HepG2 (cell line): ENCODE data around the gene DPY19L1.

ENCODE experiments used
- BORCS8-MEF2B ChIP-seq: sonication (generic); formaldehyde crosslinking; IDR thresholded peaks from 2 replicates; pipeline ENCODE4 v1.8.0; 2022; ENCODE audit warnings: mild to moderate bottlenecking, missing genetic modification reagents
- CHD2 ChIP-seq: IDR thresholded peaks from 2 replicates; pipeline ENCODE4 v1.6.1; 2011; ENCODE audit warnings: low read depth, low read length, improper control_type of control experiment
- EZH2 ChIP-seq: conservative IDR thresholded peaks from 2 replicates; pipeline ENCODE4 v1.6.1; 2012; ENCODE audit warnings: mild to moderate bottlenecking, low read depth, low read length, moderate library complexity
- KDM1A ChIP-seq: IDR thresholded peaks from 2 replicates; pipeline ENCODE4 v1.6.1; 2016; ENCODE audit warnings: missing compliant biosample characterization
- KLF12 ChIP-seq: sonication (generic); formaldehyde crosslinking; IDR thresholded peaks from 2 replicates; pipeline ENCODE4 v1.4.0; 2020; ENCODE audit warnings: missing genetic modification reagents, borderline replicate concordance
- MYNN ChIP-seq: sonication (generic); formaldehyde crosslinking; IDR thresholded peaks from 2 replicates; pipeline ENCODE4 v1.4.0; 2020; ENCODE audit warnings: mild to moderate bottlenecking, low read depth, missing genetic modification reagents
- ZBTB43 ChIP-seq: sonication (generic); formaldehyde crosslinking; conservative IDR thresholded peaks from 2 replicates; pipeline ENCODE4 v1.4.0; 2020; ENCODE audit warnings: missing genetic modification reagents
- ZKSCAN5 ChIP-seq: sonication (generic); formaldehyde crosslinking; IDR thresholded peaks from 2 replicates; pipeline ENCODE4 v1.5.1; 2020; ENCODE audit warnings: mild to moderate bottlenecking, missing genetic modification reagents
- ZNF383 ChIP-seq: sonication (generic); formaldehyde crosslinking; IDR thresholded peaks from 2 replicates; pipeline ENCODE4 v1.4.0; 2020; ENCODE audit warnings: missing genetic modification reagents, mild to moderate bottlenecking, borderline replicate concordance
- ZNF546 ChIP-seq: sonication (generic); formaldehyde crosslinking; conservative IDR thresholded peaks from 2 replicates; pipeline ENCODE4 v1.8.1; 2023; ENCODE audit warnings: mild to moderate bottlenecking, missing genetic modification reagents
- ZNF713 ChIP-seq: sonication (generic); formaldehyde crosslinking; IDR thresholded peaks from 2 replicates; pipeline ENCODE4 v1.4.0; 2020; ENCODE audit warnings: mild to moderate bottlenecking, missing genetic modification reagents
- TF ChIP-seq, protein P1 (sequence below): sonication (generic); formaldehyde crosslinking; IDR thresholded peaks from 2 replicates; pipeline ENCODE4 v1.5.0; 2020; ENCODE audit warnings: mild to moderate bottlenecking, missing genetic modification reagents, moderate library complexity
- TF ChIP-seq, protein P2 (sequence below): sonication (generic); IDR thresholded peaks from 2 replicates; pipeline ENCODE4 v1.6.1; 2016; ENCODE audit warnings: low read depth, borderline replicate concordance
- TF ChIP-seq, protein P3 (sequence below): sonication (generic); formaldehyde crosslinking; IDR thresholded peaks from 2 replicates; pipeline ENCODE4 v1.4.0; 2020; ENCODE audit warnings: missing genetic modification reagents, low read depth, mild to moderate bottlenecking, borderline replicate concordance

- TF ChIP-seq ZNF383 (CRISPR knock-in tag) (no peak), CHD2 (no peak), MYNN (CRISPR knock-in tag) (no peak), ZBTB43 (CRISPR knock-in tag) (no peak), ZNF713 (CRISPR knock-in tag) (no peak), BORCS8-MEF2B (no peak), KLF12 (CRISPR knock-in tag) (no peak), ZKSCAN5 (CRISPR knock-in tag) (no peak), EZH2 (no peak), KDM1A (CRISPR knock-in tag) (no peak), ZNF546 (CRISPR knock-in tag) (no peak)
- TF ChIP-seq, protein P1, sequence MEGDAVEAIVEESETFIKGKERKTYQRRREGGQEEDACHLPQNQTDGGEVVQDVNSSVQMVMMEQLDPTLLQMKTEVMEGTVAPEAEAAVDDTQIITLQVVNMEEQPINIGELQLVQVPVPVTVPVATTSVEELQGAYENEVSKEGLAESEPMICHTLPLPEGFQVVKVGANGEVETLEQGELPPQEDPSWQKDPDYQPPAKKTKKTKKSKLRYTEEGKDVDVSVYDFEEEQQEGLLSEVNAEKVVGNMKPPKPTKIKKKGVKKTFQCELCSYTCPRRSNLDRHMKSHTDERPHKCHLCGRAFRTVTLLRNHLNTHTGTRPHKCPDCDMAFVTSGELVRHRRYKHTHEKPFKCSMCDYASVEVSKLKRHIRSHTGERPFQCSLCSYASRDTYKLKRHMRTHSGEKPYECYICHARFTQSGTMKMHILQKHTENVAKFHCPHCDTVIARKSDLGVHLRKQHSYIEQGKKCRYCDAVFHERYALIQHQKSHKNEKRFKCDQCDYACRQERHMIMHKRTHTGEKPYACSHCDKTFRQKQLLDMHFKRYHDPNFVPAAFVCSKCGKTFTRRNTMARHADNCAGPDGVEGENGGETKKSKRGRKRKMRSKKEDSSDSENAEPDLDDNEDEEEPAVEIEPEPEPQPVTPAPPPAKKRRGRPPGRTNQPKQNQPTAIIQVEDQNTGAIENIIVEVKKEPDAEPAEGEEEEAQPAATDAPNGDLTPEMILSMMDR = no peak
- TF ChIP-seq, protein P2, sequence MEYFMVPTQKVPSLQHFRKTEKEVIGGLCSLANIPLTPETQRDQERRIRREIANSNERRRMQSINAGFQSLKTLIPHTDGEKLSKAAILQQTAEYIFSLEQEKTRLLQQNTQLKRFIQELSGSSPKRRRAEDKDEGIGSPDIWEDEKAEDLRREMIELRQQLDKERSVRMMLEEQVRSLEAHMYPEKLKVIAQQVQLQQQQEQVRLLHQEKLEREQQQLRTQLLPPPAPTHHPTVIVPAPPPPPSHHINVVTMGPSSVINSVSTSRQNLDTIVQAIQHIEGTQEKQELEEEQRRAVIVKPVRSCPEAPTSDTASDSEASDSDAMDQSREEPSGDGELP = no peak
- TF ChIP-seq, protein P3, sequence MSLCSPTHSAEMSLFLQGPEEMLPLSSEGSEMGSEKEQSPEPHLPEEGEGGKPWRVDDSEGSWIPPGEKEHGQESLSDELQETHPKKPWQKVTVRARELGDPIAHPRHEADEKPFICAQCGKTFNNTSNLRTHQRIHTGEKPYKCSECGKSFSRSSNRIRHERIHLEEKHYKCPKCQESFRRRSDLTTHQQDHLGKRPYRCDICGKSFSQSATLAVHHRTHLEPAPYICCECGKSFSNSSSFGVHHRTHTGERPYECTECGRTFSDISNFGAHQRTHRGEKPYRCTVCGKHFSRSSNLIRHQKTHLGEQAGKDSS = no peak
These were observed 32.7 kb downstream of the DPY19L1 start for GRCh38 chr7:35004531-35005095.
